ENCODE data around the gene DNM3.

DNA sequence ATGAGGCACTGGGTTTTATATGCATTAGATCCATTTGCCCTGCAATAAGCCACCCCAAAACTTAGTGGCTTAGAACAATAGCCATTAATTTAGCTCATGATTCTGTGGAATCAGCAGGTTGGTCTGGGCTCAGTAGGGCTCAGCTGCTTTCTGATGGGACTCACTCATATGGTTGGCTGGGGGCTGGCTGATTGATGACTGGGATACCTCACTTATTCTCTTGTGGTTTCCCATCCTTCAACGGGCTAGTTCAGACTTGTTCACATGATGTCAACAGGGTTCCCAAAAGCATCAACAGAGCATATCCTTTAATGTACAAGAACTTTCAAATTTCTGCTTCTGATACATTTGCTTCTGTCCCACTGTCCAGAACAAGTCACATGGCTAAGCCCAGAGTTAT, 43.2 kb downstream of the DNM3 start:
- TF ChIP-seq, protein P1, sequence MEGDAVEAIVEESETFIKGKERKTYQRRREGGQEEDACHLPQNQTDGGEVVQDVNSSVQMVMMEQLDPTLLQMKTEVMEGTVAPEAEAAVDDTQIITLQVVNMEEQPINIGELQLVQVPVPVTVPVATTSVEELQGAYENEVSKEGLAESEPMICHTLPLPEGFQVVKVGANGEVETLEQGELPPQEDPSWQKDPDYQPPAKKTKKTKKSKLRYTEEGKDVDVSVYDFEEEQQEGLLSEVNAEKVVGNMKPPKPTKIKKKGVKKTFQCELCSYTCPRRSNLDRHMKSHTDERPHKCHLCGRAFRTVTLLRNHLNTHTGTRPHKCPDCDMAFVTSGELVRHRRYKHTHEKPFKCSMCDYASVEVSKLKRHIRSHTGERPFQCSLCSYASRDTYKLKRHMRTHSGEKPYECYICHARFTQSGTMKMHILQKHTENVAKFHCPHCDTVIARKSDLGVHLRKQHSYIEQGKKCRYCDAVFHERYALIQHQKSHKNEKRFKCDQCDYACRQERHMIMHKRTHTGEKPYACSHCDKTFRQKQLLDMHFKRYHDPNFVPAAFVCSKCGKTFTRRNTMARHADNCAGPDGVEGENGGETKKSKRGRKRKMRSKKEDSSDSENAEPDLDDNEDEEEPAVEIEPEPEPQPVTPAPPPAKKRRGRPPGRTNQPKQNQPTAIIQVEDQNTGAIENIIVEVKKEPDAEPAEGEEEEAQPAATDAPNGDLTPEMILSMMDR (IDR thresholded peaks at IDR 0.05), result no peak
- TF ChIP-seq POLR2A (IDR thresholded peaks at IDR 0.05) (no peak), EP300 (IDR thresholded peaks at IDR 0.05; ENCODE audit: low read depth) (no peak), POLR2AphosphoS5 (IDR thresholded peaks at IDR 0.05) (no peak)
